Natural killer cell treated with Interleukin-12 subunit alpha and Interleukin-12 subunit beta and Interleukin-15 and Interleukin-18, amount 100 ng/mL, for 72 hours (primary cell): Measurements from ENCODE around the gene MARCHF10. TPM values are rescaled to one million over a fixed set of nuclear protein-coding genes. Genes with fewer than 3 reads are reported as not detected.
A peak's percentile ranks its signal among the peaks of the same experiment; 100 is the strongest.
"Not testable (repeated sequence)": the region's sequence is repeated elsewhere in the genome, so short reads cannot be mapped to it uniquely, and the experiment has no call there.

ENCODE experiments used
- ATAC-seq, 2 donors: fragments of 150-1000 bp; cut with Tn5 transposase in 1 of 2; sonication (Bioruptor Pico), chemical (Tn5 transposase) in 1 of 2; 2 replicates each; pipeline ENCODE4 v1.10.0; 2021
- DNase-seq: peaks from one replicate; pipeline ENCODE4 v3.0.0; 2022; ENCODE audit warnings: low spot score
- H3K27ac Mint-ChIP-seq, 2 donors: 1 replicate in 1 of 2; 2 replicates in 1 of 2; pipeline ENCODE4 v1.8.0; 2022; ENCODE audit warnings: mixed read lengths in 2 of 2, mild to moderate bottlenecking in 1 of 2, moderate library complexity in 1 of 2
- H3K27me3 Mint-ChIP-seq, 2 donors: 1 replicate in 1 of 2; 2 replicates in 1 of 2; pipeline ENCODE4 v1.8.0; 2022; ENCODE audit warnings: mixed read lengths in 2 of 2
- H3K36me3 Mint-ChIP-seq: one replicate; pipeline ENCODE4 v1.8.0; 2022; ENCODE audit warnings: mixed read lengths
- H3K4me1 Mint-ChIP-seq, 2 donors: 1 replicate in 1 of 2; 2 replicates in 1 of 2; pipeline ENCODE4 v1.8.0; 2022; ENCODE audit warnings: low read depth in 2 of 2, mixed read lengths in 2 of 2, mild to moderate bottlenecking in 1 of 2
- H3K4me3 Mint-ChIP-seq: one replicate; pipeline ENCODE4 v1.8.0; 2022; ENCODE audit warnings: mixed read lengths
- H3K9me3 Mint-ChIP-seq: 2 replicates; pipeline ENCODE4 v1.8.0; 2022; ENCODE audit warnings: mixed read lengths
- total RNA-seq, 2 donors: library from RNA; stranded (reverse); gene quantifications; one replicate each; pipeline ENCODE4 v1.2.3, GENCODE V29; 2022

The MARCHF10 gene
- total RNA-seq, 2 donors from 2014 or later: not detected

- no peak for DNase-seq
- Mint-ChIP-seq H3K27ac (no peak overlapping the region), H3K27me3 (peaks cover 3 to 8% of the 10 kb centered on the region in 2 donors), H3K4me1 (peaks cover 3 to 6% of the 10 kb centered on the region in 2 donors), H3K9me3 (no peaks in the 10 kb centered on the region), H3K4me3 (no peak overlapping the region), H3K36me3 (no peaks in the 10 kb centered on the region)
- ATAC-seq: no peak
Observed at GRCh38 chr17:62706598-62707424, 101.3 kb downstream of the MARCHF10 start.

DNA sequence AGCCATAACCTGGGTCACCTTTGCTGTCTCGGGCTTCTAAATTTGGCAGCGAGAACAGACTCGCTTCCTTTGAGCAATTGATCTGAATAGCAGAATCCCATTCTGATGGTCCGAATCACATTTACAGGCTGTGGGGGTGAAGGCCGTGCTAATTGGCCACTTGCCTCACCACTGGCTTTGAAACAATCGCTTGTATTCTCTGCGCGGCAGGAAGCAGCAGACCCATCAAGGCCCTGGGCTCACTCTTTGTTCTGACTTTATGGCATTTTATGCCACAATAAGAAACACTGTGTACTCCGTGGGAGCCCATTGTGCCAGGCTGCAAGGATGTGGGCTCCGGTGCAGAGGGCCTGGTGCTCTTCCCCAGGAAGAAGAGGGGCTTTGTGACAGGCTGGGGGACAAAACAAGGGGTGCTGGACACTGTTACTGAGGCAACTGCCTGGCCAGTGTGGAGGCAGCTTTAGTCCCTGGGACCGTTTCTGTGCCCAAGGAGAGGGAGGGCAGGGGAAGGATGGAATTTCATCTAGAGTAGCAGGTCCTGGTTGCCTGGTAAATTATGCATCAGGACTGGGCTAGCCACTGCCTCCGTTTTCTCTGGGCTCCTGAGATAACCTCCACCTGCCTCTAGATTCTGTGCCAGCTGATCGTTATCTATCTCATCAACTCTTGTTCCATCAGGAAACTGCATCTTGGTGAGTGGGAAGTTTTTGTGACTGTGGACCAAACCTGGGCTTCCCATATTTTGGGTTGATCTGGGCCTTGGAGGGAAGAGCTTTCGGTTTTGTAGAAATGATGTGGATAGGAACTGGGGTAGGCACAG lies 102.1 kb downstream of the MARCHF10 start:
- Mint-ChIP-seq H3K36me3 (no peaks in the 10 kb centered on the region), H3K27ac (no peak overlapping the region), H3K4me3 (no peak overlapping the region), H3K27me3 (peaks cover 3 to 8% of the 10 kb centered on the region in 2 donors), H3K9me3 (no peaks in the 10 kb centered on the region), H3K4me1 (peaks cover 3 to 6% of the 10 kb centered on the region in 2 donors)
- no peak for DNase-seq
- ATAC-seq: no peak

- Mint-ChIP-seq H3K27ac (no peak overlapping the region), H3K4me3 (peak overlapping the region; percentile 74), H3K36me3 (no peaks in the 10 kb centered on the region), H3K4me1 (peaks cover 3 to 6% of the 10 kb centered on the region in 2 donors), H3K9me3 (no peaks in the 10 kb centered on the region), H3K27me3 (peaks cover 3 to 8% of the 10 kb centered on the region in 2 donors)
- DNase-seq: no peak
- no peak for ATAC-seq
Observed at GRCh38 chr17:62705156-62705777, 102.8 kb downstream of the MARCHF10 start.

GRCh38 chr17:62704381-62704971 lies 103.6 kb downstream of the MARCHF10 start:
- H3K27me3 Mint-ChIP-seq: peaks cover 3 to 15% of the 10 kb centered on the region in 2 donors
- DNase-seq: no peak
- no peaks in the 10 kb centered on the region for H3K36me3 Mint-ChIP-seq
- H3K9me3 Mint-ChIP-seq: no peaks in the 10 kb centered on the region
- ATAC-seq: no peak
- H3K27ac Mint-ChIP-seq: no peak overlapping the region
- H3K4me3 Mint-ChIP-seq: peak overlapping the region; percentile 74
- peaks cover 3 to 6% of the 10 kb centered on the region in 2 donors for H3K4me1 Mint-ChIP-seq

DNA sequence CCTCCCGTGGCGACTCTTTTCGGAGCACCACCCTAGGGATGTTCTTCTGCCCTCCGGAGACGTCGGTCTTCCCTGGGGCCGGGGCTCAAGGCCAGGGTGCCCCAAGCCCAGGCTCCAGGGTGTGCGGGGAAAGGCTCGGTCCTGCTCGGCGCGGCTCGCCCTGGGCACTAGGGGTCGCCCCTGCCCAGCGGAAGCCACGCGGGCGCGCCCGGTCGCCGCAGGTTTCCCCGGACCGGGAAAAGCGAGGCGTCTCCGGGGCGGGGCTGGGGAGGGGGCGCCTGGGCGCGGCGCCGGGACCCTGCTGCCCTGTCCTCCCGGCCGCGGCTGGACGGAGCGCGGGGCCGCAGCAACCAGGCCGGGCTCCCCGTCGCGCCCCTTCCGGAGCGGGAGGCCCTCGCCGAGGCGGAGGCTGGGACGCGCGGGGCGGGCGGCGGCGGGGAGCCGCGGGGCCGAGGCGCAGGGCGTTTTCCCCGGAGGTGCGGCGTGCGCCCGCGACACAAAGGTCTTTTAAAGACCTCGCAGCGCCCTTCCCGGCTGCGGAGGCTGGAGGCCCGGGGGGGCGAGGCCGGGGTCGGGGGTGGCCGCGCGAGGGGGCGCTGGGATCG lies 104.2 kb downstream of the MARCHF10 start:
- ATAC-seq (peak; percentile 90 to 94), DNase-seq (peak; percentile 74)
- no peak overlapping the region for H3K27ac Mint-ChIP-seq
- peaks cover 3 to 6% of the 10 kb centered on the region in 2 donors for H3K4me1 Mint-ChIP-seq
- H3K36me3 Mint-ChIP-seq: no peaks in the 10 kb centered on the region
- H3K4me3 Mint-ChIP-seq: no peak overlapping the region
- no peaks in the 10 kb centered on the region for H3K9me3 Mint-ChIP-seq
- H3K27me3 Mint-ChIP-seq: peaks cover 3 to 15% of the 10 kb centered on the region in 2 donors

GRCh38 chr17:62703261-62703775 lies 104.8 kb downstream of the MARCHF10 start:
- Mint-ChIP-seq H3K9me3 (no peaks in the 10 kb centered on the region), H3K4me1 (peaks cover 3 to 6% of the 10 kb centered on the region in 2 donors), H3K27me3 (peaks cover 3 to 15% of the 10 kb centered on the region in 2 donors), H3K4me3 (no peak overlapping the region), H3K27ac (no peak overlapping the region), H3K36me3 (no peaks in the 10 kb centered on the region)
- no peak for DNase-seq
- ATAC-seq: peak; percentile 14 to 25

GRCh38 chr17:62702746-62703260 lies 105.3 kb downstream of the MARCHF10 start:
- ATAC-seq (no peak), DNase-seq (no peak)
- Mint-ChIP-seq H3K27me3 (peaks cover 3 to 15% of the 10 kb centered on the region in 2 donors), H3K36me3 (no peaks in the 10 kb centered on the region), H3K27ac (no peak overlapping the region), H3K4me1 (peaks cover 3 to 6% of the 10 kb centered on the region in 2 donors), H3K4me3 (no peak overlapping the region), H3K9me3 (no peaks in the 10 kb centered on the region)

GRCh38 chr17:62701706-62702085 lies 106.4 kb downstream of the MARCHF10 start:
- ATAC-seq: no peak
- no peak for DNase-seq
- Mint-ChIP-seq H3K27me3 (peaks cover 3 to 15% of the 10 kb centered on the region in 2 donors), H3K4me3 (no peak overlapping the region), H3K4me1 (peaks cover 3 to 6% of the 10 kb centered on the region in 2 donors), H3K9me3 (no peaks in the 10 kb centered on the region), H3K27ac (no peak overlapping the region), H3K36me3 (no peaks in the 10 kb centered on the region)

GRCh38 chr17:62700964-62701705 lies 107.0 kb downstream of the MARCHF10 start:
- Mint-ChIP-seq H3K36me3 (no peaks in the 10 kb centered on the region), H3K27ac (no peak overlapping the region), H3K4me1 (peaks cover 3 to 6% of the 10 kb centered on the region in 2 donors), H3K27me3 (peaks cover 3 to 15% of the 10 kb centered on the region in 2 donors), H3K4me3 (no peak overlapping the region), H3K9me3 (no peaks in the 10 kb centered on the region)
- DNase-seq: no peak
- ATAC-seq: no peak

- not testable (repeated sequence) for H3K9me3 Mint-ChIP-seq, H3K27me3 Mint-ChIP-seq, H3K4me3 Mint-ChIP-seq, H3K4me1 Mint-ChIP-seq, ATAC-seq, DNase-seq, H3K27ac Mint-ChIP-seq, H3K36me3 Mint-ChIP-seq
Observed at GRCh38 chr17:62698459-62698858, 109.7 kb downstream of the MARCHF10 start.

- no peaks in the 10 kb centered on the region for H3K36me3 Mint-ChIP-seq
- no peak overlapping the region for H3K27ac Mint-ChIP-seq
- H3K27me3 Mint-ChIP-seq: peaks cover 3 to 7% of the 10 kb centered on the region in 2 donors
- no peak overlapping the region for H3K4me3 Mint-ChIP-seq
- no peaks in the 10 kb centered on the region for H3K9me3 Mint-ChIP-seq
- H3K4me1 Mint-ChIP-seq: no peaks in the 10 kb centered on the region
- ATAC-seq (no peak), DNase-seq (no peak)
Observed at GRCh38 chr17:62696726-62697490, 111.2 kb downstream of the MARCHF10 start.

DNA sequence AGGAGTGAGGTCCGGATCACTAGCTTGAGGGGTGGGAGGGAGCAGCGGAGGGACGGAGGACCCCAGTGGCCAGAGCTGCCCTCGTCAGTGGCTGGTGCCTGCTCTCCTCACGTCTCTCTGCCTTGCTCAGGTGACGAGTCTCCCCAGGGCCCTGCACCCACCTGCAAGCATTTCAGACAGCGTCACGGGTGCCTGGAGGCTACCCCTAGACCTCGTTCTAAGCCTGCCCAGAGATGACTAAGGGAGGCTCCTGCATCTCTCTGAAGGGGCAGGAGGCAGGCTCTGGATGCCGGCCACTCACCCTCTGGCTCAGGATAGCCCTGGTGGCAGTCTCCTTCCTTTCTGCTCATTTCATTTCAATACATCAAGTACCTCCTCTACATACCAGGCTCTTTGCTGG lies 111.9 kb downstream of the MARCHF10 start:
- Mint-ChIP-seq H3K27me3 (peaks cover 3 to 7% of the 10 kb centered on the region in 2 donors), H3K9me3 (no peaks in the 10 kb centered on the region), H3K4me1 (no peaks in the 10 kb centered on the region), H3K4me3 (no peak overlapping the region), H3K27ac (no peak overlapping the region), H3K36me3 (no peaks in the 10 kb centered on the region)
- DNase-seq (no peak), ATAC-seq (peak in 1 of 2 donors; percentile 17)
